Fibroblast of villous mesenchyme (primary cell): ENCODE measurements around the gene USP5. TPM values are rescaled to one million over a fixed set of nuclear protein-coding genes. Genes with fewer than 3 reads are reported as not detected.
"Not testable (repeated sequence)": the region's sequence is repeated elsewhere in the genome, so short reads cannot be mapped to it uniquely, and the experiment has no call there.

Source experiments
- DNase-seq: peaks from one replicate; pipeline ENCODE4 v3.0.0-alpha.2; 2010; ENCODE audit warnings: low read depth
- H3K4me3 ChIP-seq: 2 replicates; pipeline ENCODE4 v1.5.1; 2011; ENCODE audit warnings: low read depth, mild to moderate bottlenecking, low read length
- total RNA-seq: library from RNA; depleted of rRNA; stranded (reverse); fragments of >200 nt; gene quantifications from 2 replicates; pipeline ENCODE4 v1.2.3, GENCODE V29; 2012
- TF ChIP-seq, protein P1 (sequence below): IDR thresholded peaks from 2 replicates; pipeline ENCODE4 v1.5.1; 2012; ENCODE audit warnings: low read depth, mild to moderate bottlenecking, low read length; ENCODE audit not compliant: insufficient read depth

Gene USP5
- total RNA-seq, 1 donor = 96.7 TPM

DNA sequence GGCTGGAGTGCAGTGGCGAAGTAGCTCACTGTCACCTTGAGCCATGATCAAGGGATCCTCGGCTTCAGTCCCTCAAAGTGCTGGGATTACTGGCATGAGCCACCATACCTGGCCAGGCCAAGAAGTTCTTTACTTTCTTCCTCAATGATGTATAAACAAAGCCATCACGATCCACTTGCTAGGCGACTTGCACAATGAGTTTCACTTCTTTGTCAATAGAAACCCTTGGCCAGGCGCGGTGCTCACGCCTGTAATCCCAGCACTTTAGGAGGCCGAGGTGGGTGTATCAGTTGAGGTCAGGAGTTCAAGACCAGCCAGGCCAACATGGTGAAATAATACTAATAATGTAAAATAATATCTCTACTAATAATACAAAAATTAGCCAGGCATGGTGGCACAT lies 35.5 kb downstream of the USP5 start:
- TF ChIP-seq, protein P1, sequence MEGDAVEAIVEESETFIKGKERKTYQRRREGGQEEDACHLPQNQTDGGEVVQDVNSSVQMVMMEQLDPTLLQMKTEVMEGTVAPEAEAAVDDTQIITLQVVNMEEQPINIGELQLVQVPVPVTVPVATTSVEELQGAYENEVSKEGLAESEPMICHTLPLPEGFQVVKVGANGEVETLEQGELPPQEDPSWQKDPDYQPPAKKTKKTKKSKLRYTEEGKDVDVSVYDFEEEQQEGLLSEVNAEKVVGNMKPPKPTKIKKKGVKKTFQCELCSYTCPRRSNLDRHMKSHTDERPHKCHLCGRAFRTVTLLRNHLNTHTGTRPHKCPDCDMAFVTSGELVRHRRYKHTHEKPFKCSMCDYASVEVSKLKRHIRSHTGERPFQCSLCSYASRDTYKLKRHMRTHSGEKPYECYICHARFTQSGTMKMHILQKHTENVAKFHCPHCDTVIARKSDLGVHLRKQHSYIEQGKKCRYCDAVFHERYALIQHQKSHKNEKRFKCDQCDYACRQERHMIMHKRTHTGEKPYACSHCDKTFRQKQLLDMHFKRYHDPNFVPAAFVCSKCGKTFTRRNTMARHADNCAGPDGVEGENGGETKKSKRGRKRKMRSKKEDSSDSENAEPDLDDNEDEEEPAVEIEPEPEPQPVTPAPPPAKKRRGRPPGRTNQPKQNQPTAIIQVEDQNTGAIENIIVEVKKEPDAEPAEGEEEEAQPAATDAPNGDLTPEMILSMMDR = no peak
- DNase-seq = no peak

DNA sequence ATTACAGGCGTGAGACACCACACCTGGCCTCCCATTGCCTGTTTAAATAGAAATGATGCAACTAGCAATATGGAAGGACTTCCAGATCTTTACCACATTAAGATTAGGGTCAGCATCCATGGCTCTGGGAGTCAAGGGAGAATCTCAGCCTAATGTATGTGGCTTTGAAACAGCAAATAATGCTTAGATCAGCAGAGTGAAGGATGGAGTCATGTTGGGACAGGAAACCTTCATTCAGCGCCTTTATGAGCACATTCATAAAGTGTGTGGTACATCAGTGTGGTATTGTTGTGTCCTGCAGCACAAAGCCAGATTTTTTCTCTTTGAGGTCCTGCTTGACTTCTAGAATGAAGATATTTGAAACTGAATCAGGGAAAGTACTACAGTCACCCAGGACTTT lies 36.4 kb downstream of the USP5 start:
- DNase-seq = no peak
- TF ChIP-seq, protein P1 = no peak
- no peak overlapping the region for H3K4me3 ChIP-seq

More for the DNA sequence above, 35.5 kb downstream of the USP5 start:
- no peak overlapping the region for H3K4me3 ChIP-seq

DNA sequence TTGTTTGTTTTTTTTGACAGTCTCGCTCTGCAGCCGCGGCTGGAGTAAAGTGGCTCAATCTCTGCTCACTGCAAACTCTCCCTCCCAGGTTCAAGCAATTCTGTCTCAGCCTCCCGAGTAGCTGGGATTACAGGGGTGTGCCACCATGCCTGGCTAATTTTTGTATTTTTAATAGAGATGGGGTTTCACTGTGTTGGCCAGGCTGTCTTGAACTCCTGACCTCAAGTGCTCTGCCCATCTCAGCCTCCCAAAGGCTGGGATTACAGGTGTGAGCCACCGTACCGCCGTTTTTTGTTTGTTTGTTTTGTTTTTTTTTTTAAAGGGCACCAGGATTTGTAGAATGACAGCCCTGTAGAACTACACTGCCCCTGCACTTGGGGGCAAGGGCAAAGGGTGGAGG lies 36.8 kb downstream of the USP5 start:
- H3K4me3 ChIP-seq, DNase-seq: not testable (repeated sequence)

DNA sequence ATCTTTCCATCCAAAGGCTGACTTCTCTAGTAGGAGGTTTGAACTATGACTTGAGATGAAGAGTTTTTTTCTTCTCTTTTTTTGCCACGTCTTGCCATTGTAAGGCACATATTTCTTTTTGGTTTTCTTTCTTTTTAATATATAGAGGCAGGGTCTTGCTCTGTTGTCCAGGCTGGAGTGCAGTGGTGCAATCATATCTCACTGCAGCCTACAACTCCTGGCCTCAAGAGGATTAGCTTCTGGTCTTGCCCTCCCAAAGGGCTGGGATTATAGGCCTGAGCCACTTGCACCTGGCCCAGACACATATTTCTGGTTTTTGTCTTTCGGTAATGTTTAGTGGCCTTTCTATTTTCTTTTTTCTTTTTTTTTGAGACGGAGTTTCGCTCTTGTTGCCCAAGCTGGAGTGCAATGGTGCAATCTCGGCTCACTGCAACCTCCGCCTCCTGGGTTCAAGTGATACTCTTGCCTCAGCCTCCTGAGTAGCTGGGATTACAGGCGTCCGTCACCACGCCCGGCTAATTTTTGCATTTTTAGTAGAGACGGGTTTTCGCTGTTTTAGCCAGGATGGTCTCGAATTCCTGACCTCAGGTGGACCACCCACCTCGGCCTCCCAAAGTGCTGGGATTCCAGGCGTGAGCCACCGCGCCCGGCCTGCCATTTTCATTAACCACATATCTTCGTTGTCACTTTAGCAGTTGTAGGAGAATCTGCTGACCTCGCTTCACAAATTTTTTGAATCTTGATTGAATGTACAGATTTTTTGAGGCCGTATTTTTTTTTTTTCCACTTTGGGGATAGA lies 38.0 kb downstream of the USP5 start:
- H3K4me3 ChIP-seq, DNase-seq: not testable (repeated sequence)

DNA sequence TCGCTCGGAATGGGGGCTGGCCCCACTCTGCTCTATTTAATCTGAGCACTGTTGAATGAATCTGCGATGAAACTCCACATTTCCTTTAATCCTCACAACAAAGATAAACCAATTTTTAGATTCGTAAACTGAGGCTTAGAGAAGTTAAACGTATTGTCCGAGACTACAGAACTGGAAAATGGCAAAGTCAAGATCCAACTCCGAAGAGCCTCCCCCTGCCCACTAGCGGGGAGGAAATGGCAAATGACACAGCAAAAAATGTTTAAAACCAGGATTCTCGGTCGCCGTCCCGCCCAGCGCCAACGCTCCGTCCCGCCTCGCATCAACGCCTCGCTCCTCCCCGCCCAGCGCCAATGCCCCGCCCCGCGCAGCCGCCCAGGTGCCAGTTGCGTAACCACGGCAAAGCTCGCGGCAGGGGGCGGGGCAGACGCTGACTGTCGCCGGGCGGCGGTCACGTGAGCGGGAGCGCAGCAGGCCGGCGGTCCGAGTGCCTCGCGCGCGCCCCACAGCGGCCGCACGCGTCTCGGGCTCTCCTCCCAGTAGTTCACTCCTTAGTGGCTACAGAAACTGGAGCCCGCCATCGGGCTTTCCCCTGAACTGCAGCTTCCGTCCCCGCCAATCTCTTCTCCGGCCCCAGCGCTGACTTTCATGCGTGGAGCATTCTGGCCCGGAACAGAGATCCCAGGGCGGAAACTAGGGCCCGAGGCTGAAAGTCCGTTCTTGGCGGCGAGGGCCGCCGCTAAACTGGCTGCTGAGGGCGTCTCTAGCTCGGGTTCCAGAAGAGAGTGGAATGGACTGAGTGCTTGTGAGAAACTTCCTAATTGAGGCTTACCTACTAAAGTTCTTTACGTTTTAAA lies 39.1 kb downstream of the USP5 start:
- peak; percentile 97 for DNase-seq
- TF ChIP-seq, protein P1 = peak; percentile 73
- H3K4me3 ChIP-seq = peak overlapping the region; percentile 60

DNA sequence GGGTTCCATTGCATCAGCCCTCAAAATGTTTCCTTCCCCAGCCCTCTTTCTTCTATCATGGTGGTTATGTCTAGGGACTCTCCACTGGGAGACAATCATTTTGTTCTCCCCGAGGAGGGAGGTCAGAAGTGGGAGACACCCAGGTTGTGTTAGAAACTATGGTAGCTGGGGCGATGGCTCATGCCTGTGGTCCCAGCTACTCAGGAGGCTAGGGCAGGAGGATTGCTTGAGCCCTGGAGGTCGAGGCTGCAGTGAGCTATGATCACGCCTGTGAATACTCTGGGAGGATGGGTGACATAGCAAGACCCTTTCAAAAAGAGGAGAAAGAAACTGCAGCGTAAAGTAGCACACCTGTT lies 39.7 kb downstream of the USP5 start:
- H3K4me3 ChIP-seq = peak overlapping the region; percentile 60
- TF ChIP-seq, protein P1 = no peak
- no peak for DNase-seq

DNA sequence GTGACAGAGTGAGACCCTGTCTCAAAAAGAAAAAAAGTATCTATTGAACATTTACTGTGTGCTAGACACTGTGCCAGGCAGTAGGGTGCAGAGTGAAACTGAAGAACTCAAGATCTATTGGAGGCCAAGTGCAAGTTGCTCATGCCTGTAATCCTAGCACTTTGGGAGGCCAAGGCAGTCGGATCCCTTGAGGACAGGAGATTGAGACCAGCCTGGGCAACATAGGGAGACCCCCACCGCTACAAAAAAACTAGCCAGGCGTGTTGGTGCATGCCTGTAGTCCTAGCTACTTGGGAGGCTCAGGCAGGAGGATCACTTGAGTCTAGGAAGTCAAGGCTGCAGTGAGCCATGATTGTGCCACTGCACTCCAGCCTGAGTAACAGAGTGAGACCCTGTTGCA lies 40.7 kb downstream of the USP5 start:
- H3K4me3 ChIP-seq, DNase-seq: not testable (repeated sequence)

DNA sequence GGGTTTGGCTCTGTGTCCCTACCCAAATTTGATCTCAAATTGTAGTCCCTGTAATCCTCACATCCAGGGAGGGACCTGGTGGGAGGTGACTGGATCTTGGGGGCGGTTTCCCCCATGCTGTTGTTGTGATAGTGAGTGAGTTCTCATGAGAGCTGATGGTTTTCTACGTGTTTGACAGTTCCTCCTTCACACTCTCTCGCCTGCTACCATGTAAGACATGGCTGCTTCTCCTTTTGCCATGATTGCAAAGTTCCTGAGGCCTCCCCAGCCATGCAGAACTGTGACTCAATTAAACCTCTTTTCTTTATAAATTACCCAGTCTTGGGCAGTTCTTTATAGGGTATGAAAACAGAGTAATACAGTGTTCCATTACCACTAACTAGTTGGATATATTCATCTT lies 42.4 kb downstream of the USP5 start:
- TF ChIP-seq, protein P1 = no peak
- DNase-seq = no peak
- H3K4me3 ChIP-seq = no peak overlapping the region
